ENCODE data around the gene KLC1.

KLC1 gene

DNA sequence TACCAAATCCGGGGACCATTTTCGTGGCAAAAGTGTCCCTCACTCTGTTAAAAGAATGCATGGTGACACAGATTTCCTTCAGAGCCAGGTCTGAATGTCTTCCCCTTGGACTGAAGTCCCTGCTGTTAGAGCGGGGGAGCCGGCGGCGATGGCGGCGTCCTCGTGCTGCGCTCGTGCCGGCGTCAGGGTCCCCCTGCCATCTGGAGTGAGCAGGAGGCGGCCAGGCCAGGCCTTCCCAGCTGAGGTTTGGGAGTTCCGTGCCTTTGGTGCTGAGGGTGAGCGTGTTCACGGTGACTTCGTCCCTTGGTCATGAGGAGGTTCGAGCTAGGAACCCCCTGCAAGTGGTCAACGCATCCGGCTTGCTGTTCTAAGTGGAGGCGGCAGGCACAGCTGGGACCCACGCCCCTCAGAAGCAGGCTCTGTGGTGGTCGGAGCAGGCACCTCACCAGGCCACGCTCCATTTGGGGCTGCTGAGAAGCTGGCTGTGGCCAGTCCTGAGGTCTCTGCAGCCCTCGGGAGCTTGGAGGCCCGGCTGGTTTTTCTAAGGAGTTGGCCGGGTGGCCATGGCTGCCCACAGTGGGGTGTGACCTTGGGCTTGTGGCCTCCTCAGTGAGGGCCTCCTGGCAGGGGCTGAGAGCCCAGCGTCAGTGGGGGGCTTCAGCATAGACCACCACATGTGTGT lies 96.1 kb downstream of the KLC1 start:
- no peak for DNase-seq

DNA sequence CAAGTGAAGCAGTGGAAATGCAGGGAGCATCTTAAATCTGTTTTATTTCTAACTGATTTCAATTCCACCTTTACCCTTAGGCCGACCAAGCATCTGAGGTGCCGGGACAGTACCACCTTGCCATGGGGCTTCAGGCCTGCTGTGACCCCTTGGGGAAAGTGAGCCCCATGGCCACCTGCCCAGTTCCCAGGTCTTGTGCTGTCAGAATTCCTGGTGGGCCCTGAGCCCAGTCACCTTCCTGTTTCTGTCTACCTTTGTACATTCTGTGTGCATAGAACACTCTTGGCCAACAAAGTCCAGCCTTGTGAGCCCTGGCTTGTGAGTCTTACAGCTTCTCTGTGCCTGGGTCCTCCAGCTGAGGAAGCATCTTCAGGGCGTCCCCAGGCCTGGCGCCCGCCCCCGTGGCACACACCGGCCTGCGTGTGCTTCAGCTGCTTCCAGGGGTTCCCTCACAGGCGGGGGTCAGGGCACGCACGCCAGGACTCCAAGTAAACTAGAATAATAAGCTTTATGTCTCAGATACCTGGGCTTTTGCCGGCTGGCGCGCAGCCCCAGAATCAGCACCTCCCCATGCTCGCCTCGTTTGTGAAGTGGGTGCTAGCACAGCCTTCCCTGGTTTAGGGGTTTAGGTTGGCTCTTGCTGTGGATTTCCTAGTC lies 96.9 kb downstream of the KLC1 start:
- DNase-seq: no peak

DNA sequence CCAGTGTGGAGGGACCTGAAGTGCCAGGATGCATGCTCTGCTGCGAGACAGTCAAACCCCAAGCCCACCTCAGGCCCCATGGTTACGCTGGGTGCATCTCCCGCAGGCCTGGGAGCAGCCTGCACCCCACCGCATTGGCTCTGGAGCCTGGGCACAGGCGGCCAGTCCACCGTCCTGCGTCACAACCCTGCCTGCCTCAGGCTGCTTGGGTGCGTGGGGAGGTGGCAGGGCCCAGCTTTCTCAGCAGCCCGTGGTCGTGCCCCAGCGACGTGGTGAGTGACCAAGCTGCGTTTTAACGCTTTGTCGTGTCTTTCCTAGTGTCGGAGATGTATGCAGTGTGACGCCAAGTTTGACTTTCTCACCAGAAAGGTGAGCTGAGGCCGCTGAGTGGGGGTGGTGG lies 97.5 kb downstream of the KLC1 start:
- DNase-seq: no peak

DNA sequence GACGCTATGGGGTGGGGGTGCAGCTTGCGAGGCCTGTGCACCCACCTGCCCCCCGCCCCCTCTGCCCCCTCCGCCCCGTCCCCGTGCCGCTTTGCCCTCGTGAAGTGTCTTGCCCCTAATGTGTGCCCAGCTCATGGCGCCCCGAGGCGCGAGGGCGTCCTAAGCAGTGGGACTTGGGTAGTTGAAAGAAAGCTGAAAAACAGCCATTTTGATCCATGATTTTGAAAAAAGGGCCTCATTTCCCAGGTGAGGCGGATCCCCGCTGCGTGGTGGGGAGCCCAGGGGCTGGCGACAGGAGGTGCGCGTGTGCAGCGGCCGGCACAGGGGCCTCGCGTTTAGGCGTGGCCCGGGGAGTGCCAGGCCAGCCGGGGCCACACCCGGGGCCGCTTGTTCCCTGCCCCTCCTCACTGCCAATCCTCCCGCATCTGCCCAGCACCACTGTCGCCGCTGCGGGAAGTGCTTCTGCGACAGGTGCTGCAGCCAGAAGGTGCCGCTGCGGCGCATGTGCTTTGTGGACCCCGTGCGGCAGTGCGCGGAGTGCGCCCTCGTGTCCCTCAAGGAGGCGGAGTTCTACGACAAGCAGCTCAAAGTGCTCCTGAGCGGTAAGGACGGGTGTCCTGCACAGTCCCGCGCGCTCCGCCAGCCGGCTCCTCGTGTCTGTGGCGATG lies 98.4 kb downstream of the KLC1 start:
- DNase-seq: no peak

DNA sequence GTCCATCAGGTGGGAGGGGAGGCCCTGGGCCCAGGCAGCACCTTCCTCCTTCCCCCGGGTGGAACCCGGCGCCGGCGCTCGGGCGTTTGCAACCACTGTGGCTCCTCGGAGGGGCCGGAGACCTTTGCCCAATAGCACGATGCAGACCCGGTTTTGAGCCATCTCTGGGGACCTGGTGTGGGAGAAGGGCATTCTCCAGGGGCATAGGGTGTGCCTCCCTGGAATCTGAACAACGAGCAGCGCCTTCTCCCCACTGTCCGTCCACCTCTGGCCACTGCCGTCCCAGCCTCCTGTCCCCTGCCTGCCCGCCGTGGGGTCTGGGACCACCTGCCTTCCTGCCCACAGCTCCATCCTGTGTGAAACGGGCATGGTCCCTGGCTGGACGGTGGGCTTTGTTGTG lies 99.1 kb downstream of the KLC1 start:
- DNase-seq: no peak

DNA sequence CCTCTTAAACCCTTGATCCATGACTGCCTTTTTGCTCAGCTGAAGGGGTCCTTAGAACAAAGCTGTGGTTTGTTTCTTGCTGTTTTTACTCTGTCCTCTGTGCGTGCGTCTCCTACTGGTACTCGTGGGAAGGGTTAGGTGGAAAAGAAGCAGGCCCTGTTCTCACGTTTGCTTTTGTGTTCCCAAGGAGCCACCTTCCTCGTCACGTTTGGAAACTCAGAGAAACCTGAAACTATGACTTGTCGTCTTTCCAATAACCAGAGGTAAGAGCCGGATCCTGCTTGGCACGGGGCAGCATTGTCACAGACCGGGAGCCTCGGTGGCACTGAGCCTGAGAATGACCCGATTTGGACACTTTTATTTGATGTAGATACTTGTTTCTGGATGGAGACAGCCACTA lies 99.7 kb downstream of the KLC1 start:
- DNase-seq: no peak

DNA sequence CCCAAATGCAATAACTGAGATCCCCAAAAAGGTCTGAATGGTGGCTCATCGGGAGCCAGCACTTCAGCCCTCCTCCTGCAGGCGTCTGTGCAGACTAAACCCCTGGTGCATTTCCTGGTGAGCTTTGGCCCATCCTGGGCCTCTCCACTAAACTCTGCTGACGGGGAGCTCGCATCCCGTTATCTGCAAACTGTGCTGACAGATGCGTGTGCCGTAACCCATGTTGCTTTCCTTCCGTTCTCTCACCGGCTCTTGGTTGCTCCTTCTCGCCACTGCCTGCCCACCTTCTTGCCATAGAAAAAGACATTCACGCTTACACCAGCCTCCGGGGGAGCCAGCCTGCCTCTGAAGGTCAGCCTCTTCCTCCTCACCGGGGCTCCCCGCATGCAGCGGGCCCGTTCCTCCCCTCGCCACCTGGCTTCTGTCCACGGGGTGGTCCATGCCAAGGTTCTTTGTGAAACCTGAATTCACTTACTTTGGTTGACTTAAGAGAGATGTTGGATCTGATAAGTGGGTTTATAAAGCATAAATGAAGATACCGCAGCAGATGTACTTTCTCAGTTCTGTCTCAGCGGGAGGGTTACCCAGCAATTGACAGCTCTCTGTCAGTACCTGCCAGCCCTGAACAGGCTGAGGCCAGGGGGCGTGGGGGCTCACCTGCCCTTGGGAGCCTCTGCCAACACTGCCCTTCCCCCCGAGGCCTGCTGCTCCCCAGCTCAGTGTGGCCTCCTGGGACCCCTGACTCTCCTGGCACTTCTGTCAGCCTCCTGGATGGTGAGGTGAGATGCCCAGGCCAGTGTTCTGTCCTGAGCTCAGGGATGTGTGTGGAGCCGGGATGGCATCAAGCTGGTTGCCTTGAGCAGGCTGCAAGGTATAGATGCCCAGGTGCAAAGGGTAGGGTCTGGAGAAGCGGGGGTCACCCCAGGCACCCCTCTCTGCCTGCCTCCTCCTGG lies 100.8 kb downstream of the KLC1 start:
- no peak for DNase-seq

DNA sequence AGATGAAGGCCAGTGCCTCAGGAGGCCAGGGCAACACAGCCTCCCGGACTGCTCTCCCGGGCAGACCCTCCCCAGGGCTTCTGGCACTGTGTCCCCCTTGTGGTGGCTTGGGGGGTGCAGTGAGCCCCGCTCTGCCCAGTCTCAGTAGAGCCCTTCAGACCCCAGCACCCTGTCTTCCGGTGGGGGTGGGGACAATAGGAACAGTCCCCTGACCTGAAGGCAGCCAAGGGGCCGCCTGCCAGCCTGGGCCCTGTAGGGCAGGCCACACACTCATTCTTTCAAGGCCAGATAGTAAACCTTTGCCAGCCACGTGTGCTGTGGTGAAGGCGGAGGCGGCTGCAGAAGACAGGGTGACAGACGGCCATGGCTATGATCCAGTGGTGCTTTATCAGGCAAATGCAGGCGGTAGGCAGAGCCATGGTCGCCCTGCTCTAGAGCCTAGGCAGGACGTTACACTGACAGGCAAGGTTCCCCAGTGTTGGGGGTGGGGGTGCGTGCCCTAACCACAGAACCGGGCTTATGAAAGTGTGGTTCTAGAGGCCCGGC lies 101.6 kb downstream of the KLC1 start:
- no peak for DNase-seq

DNA sequence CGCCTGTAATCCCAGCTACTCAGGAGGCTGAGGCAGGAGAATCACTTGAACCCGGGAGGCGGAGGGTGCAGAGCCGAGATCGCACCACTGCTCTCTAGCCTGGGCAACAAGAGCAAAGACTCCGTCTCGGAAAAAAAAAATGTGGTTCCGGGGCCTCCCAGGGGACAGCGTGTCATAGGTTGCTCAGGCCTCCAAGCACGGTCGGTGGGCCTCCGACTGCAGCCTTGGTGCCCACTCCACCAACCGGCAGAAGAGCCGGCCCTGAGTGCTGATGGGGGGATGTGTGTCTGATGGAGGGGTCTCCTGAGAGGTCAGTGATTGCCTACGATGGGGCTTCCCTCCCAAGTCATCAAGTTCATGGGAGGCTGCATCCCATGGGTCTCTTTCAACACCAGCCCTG lies 102.5 kb downstream of the KLC1 start:
- no peak for DNase-seq

DNA sequence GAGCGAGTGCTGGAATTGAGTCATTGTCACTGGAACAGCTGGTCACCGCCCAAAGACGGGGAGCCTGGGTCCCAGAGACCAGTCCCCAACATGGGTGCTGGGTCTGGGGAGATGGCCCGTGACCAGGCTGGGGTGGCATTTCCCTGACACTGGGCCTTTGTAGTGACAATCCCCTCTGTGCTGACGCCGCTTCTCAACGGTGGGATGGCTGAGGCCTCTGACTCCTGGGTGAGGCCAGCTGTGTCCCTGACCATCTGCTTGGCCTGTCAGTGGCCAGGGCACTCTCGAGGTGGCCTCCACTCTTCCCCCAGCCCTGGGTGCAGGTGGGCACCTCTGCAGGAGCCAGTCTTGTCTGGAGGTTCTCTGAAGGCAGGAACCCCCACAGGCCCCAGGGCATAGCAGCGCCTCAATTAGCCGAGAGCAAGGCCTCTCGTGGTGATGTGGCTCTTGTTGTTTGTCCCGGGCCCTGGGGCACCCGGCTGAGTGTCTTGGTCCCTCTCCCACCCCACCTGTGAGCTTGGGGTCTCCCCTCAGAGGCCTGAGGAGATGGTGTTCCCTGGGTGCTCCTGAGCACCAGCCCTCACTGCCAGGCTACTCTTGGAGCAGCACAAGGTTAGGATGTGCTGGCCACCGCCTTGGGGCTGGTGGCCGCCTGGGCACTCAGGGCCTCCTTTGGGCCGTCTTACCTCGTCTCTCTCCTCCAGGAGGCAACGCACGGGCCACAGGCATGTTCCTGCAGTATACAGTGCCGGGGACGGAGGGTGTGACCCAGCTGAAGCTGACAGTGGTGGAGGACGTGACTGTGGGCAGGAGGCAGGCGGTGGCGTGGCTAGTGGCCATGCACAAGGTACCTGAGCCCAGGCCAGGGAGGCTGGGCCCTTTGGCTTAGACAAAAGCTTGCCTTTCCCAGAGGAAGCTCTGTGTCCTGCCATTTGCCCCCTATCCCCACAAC lies 103.2 kb downstream of the KLC1 start:
- DNase-seq: no peak

DNA sequence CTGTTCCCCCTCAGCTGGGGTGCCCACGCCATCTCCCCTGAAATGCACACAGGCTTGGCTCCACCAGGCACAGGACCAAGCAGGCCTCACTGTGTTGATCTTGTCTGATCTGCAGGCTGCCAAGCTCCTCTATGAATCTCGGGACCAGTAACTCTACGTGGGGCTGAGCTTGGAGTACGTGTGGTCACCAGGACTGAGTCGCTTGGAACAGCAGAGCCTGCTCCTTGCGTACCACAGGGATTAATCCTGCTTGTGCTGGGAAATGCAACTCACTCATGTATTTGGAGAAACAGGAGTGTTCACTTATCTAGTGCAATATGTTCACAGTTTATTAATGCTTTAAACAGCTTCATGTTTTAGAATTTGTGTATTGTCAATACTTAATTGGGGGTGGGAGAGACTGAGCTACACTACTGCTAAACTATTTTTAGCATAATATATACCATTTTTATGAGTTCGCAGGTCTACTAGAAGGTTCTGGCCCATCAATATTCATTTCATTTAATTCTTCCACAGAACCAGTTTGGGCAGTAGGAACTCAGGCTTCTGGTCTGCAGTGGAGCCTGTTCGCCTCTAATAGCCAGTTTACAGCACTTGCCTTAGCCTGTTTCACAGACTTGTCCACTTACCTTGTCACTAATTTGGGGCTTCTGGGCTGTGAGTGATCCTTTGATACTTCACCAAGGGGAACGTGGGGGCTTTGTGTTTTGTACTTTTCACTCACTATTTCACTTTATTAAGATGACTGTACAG lies 104.0 kb downstream of the KLC1 start:
- no peak for DNase-seq

DNA sequence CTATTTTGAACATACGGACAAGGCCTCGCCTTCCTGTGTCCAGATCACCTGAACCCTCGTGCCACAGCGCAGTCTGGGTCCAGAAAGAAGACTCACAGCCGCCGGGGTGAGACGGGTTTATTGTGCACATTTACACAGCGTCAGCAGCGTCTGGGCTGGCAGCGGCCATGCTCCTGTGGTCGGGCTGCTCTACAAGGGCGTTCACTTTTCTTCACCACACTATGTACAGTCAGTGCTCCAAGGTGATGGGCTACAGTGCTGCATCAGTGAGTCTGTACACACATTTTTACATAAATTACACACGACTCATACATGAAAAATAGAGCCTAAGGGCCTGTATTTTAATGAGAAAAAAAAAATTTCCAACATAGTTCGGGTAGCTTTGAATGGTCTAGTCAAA lies 104.6 kb downstream of the KLC1 start:
- DNase-seq: no peak

DNA sequence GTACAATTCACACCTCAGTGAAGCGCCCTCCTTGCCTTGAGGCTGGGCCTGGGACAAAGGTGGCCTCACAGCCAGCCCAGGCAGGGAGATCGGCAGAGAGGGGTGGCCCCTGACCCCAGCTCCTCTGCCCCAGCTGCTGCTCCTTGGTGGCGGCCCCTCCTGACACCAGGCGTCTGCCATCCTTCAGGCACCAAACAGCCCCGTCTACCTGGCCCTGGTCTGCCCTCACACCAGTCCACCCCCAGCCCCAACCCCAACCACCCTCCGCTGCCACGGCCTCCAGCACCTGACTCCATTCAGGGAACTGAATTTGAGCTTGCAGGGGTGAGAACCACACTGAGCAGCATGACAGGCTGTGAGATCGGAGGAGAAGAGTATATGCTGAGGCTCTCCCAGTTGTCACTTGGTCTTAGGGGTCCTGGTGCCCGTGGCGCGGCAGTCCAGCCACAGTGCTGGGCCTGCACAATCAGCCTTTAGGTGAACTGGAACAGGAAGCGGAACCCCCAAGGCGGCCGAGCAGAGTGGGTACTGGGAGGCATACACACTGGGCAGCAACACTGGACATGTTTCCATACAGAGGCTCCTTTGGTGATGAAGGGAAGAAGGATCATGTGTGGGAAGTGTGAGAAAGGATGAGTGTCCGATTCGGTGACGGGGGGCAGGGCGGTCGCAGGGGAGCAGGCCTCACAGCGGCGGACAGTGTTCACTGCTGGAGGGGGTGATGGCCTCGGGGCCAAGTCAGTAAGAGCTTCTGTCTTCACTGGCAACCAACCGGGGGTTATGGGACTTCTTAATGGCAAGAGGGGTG lies 105.3 kb downstream of the KLC1 start:
- DNase-seq: no peak

DNA sequence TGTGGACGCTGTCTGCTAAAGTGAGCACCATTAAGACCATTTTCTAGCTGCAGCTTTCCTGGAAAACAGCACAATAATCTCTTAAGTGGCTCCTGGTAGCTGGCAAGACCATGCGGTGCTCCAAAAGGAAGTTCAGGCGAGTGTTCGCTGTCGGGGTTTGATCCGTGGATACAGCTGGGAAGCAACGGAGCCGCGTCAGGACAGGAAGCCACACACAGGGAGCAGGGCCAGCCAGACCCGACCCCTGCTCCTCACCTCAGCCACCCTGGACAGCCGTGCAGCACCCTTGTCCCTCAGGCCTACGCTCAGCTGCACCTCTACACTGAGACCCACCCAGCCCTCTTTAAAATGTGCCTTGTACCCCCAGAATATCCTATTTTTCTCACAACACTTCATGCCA lies 106.0 kb downstream of the KLC1 start:
- DNase-seq: no peak

DNA sequence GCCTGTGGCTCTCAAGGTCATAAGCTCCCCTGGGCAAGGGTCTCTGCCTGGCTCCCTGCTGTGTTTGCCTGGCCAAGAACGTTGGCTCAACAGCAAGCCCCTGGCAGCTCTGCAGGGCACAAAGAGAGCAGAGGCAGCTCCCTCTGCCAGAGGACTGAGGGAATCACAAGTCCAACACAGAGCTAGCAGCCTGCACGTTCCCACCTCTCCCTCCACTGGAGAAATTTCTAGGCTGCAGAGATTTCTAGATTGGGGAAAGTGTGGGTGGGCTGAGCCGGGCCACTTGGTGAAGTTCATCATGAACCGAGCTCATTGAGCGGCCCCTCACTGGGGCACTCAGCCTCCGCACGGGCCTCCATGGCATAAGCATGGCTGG lies 106.4 kb downstream of the KLC1 start:
- no peak for DNase-seq

DNA sequence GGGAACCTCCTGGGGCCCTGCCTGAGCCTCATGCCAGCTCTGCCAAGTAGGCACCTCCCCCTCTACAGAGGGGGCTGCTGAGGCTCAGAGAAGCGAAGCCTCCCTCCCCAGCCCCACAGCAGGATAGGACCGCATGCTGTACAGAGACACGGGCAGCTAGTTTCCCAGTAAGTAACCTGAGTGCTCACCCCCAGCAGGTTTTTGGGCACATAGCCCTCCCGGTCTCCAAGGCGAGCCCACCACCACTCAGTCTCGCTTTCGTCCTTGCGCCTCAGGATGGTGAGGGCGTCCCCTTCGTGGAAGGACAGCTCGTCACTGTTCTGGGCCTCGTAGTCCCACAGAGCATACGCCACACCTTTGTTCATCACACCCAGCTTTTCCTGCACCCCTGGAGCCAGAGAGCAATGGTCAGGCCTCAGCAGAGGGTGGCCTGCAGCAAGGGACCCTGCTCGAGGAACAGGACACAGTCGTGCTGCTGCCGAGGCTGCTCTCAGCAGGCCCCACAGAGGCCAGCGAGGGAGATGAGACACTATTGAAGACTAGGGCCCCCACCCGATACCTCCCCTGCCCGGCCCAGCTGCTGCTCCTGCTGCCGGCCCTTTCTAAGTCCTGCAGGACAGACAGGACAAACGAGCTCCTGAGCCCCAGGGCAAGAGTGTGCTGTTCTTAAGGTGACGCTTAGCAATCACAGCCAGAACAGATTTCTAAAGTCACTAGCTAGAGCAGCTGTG lies 107.0 kb downstream of the KLC1 start:
- no peak for DNase-seq

DNA sequence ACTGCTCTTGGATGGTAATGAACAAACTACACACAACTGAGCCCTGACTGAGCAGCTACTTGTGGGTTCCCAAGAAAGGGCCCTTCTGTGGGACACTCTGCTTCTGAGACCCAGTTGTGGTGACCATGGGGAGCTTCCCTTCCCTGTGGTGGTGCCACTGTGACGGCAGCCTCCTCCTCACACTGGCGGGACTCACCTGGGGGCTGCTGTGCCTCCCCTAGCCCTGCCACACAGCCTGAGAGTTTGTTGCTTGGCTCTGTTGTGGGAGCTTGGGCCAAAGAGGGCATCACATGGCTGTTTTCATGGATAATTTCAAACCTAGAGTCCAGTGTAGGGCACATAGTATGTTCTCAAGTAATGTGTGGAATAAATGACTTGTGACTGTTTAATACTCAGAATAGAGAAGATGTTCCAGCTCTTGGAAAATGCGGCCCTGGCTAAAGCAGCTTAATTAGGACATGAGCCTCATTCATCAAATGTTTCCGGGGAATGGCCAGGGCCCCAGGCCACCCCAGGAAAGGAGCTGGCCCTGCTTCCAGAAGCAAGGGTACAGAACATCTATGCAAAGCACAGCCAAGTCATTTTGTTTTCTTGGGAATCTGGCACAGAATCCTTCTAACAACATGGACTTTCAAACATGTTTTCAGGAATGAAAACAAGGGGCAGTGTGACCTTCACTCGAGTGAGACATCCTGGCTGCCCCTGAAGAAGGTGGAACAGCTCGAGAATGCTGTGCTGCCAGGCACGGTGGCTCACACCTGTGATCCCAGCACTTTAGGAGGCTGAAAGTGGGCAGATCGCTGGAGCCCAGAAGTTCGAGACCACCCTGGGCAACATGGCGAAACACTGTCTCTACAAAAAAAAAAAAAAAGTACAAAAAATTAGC lies 107.8 kb downstream of the KLC1 start:
- DNase-seq: no peak

DNA sequence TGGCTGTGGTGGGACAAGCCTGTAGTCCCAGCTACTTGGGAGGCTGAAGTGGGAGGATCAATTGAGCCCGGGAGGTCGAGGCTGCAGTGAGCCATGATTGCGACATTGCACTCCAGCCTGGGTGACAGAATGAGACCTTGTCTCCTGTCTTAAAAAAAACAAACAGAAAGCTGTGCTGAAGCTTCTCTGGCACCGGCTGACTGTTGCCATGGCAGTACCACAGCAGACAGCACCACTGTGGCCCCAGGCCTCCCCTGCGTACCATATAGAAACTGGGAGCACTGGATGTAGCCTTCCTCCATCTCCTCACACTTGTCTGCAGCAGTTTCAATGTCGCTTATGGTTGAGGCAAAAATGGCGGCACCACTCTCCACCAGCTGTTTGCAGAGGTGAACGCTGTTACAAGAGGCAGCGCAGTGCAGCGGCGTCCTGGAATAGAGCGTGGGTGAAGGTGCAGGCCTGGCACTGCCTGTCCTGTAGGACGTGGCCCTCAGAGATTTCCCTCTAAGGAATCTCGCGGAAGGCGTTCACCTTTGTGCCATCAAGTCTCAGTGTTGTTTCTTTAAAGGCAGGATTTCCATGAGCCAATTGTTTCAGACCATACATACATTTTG lies 108.5 kb downstream of the KLC1 start:
- DNase-seq: no peak
